ENCODE results near the gene INA.
"Not testable (repeated sequence)": the region's sequence is repeated elsewhere in the genome, so short reads cannot be mapped to it uniquely, and the experiment has no call there.

INA gene

GRCh38 chr10:103254113-103254512, 22.8 kb upstream of the INA start:
- H3K36me3 ChIP-seq (ENCODE audit: control insufficient read depth, insufficient read depth, low read length), result no peaks in the 10 kb centered on the region
- H3K27me3 ChIP-seq (replicated peaks; ENCODE audit: control insufficient read depth, insufficient read depth, low read length), result no peaks in the 10 kb centered on the region
- no peak for DNase-seq (ENCODE audit: extremely low read depth, insufficient read length)
- TF ChIP-seq CTCF (IDR thresholded peaks at IDR 0.05; ENCODE audit: insufficient read depth, low read length, poor library complexity, severe bottlenecking), result no peak
- H3K4me3 ChIP-seq (replicated peaks; ENCODE audit: low read depth, low read length), result no peak overlapping the region

DNA sequence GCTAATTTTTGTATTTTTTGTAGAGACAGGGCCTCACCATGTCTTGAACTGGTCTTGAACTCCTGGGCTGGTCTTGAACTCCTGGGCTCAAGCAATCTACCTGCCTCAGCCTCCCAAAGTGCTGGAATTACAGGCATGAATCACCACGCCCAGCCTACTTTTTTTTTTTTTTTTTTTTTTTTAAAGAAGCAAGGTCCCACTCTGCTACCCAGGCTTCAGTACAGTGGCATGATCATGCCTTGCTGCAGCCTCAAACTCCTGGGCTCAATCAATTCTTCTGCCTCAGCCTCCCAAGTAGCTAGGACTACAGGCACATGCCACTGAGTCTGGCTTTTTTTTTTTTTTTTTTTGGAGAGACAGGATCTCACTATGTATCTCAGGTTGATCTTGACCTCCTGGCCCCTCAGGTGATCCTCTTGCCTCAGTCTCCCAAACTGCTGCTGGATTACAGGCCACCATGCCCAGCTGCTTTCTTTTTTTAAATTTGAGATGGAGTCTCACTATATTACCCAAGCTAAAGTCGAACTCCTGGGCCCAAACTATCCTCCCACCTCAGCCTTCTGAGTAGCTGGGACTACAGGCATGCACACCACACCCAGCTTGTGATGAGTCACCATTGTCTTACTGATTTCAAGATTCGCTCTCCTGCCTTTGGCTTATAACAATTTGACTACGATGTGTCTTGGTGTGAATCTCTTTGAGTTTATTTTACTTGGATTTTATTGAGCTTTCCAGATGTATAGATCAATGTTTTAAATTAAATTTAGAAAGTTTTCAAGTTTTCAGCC, 22.2 kb upstream of the INA start:
- TF ChIP-seq CTCF (IDR thresholded peaks at IDR 0.05; ENCODE audit: insufficient read depth, low read length, poor library complexity, severe bottlenecking), result no peak
- no peaks in the 10 kb centered on the region for H3K36me3 ChIP-seq (ENCODE audit: control insufficient read depth, insufficient read depth, low read length)
- H3K4me3 ChIP-seq (replicated peaks; ENCODE audit: low read depth, low read length), result no peak overlapping the region
- DNase-seq (ENCODE audit: extremely low read depth, insufficient read length), result no peak
- no peaks in the 10 kb centered on the region for H3K27me3 ChIP-seq (replicated peaks; ENCODE audit: control insufficient read depth, insufficient read depth, low read length)

GRCh38 chr10:103256613-103257012, 20.3 kb upstream of the INA start:
- TF ChIP-seq CTCF (IDR thresholded peaks at IDR 0.05; ENCODE audit: insufficient read depth, low read length, poor library complexity, severe bottlenecking), result no peak
- Histone ChIP-seq H3K36me3 (ENCODE audit: control insufficient read depth, insufficient read depth, low read length) (no peaks in the 10 kb centered on the region), H3K27me3 (replicated peaks; ENCODE audit: control insufficient read depth, insufficient read depth, low read length) (no peaks in the 10 kb centered on the region), H3K4me3 (replicated peaks; ENCODE audit: low read depth, low read length) (no peak overlapping the region)
- no peak for DNase-seq (ENCODE audit: extremely low read depth, insufficient read length)

- Histone ChIP-seq H3K4me3 (replicated peaks; ENCODE audit: low read depth, low read length) (no peak overlapping the region), H3K27me3 (replicated peaks; ENCODE audit: control insufficient read depth, insufficient read depth, low read length) (no peaks in the 10 kb centered on the region), H3K36me3 (ENCODE audit: control insufficient read depth, insufficient read depth, low read length) (no peaks in the 10 kb centered on the region)
- TF ChIP-seq CTCF (IDR thresholded peaks at IDR 0.05; ENCODE audit: insufficient read depth, low read length, poor library complexity, severe bottlenecking), result no peak
- no peak for DNase-seq (ENCODE audit: extremely low read depth, insufficient read length)
Measured at GRCh38 chr10:103257812-103258211, 19.1 kb upstream of the INA start.

- not testable (repeated sequence) for H3K36me3 ChIP-seq (ENCODE audit: control insufficient read depth, insufficient read depth, low read length); H3K4me3 ChIP-seq (replicated peaks; ENCODE audit: low read depth, low read length); H3K27me3 ChIP-seq (replicated peaks; ENCODE audit: control insufficient read depth, insufficient read depth, low read length); DNase-seq (ENCODE audit: extremely low read depth, insufficient read length)
Measured at GRCh38 chr10:103258928-103259327, 18.0 kb upstream of the INA start.

GRCh38 chr10:103259989-103260388, 16.9 kb upstream of the INA start:
- Histone ChIP-seq H3K4me3 (replicated peaks; ENCODE audit: low read depth, low read length) (no peak overlapping the region), H3K27me3 (replicated peaks; ENCODE audit: control insufficient read depth, insufficient read depth, low read length) (no peaks in the 10 kb centered on the region), H3K36me3 (ENCODE audit: control insufficient read depth, insufficient read depth, low read length) (no peaks in the 10 kb centered on the region)
- no peak for TF ChIP-seq CTCF (IDR thresholded peaks at IDR 0.05; ENCODE audit: insufficient read depth, low read length, poor library complexity, severe bottlenecking)
- no peak for DNase-seq (ENCODE audit: extremely low read depth, insufficient read length)

Measured in GM06990 (cell line).